HCT116 (cell line): Measurements from ENCODE around the gene RPL41. TPM values are rescaled to one million over a fixed set of nuclear protein-coding genes. Genes with fewer than 3 reads are reported as not detected.

Experiments
- ATAC-seq: fragments of 200-7000 bp; cut with Tn5 transposase; 2 replicates; pipeline ENCODE4 v1.9.1; 2020; ENCODE audit warnings: mild to moderate bottlenecking, moderate library complexity
- BruUV-seq: library from RNA; stranded (reverse); fragments of 400-500 nt; replicated peaks from 2 replicates; lab custom pipeline; 2021; lab: Mats Ljungman, UMichigan
- CTCF ChIA-PET: fragments of 300-600 bp; sonication (Branson Sonifier 250); formaldehyde crosslinking; loops from one replicate; lab custom pipeline; 2021; ENCODE audit warnings: antibody characterized with exemption; lab: Charles Lee
- POLR2A ChIA-PET: fragments of 300-600, 350-600 bp; sonication (Branson Sonifier 250); formaldehyde crosslinking; loops from one replicate; lab custom pipeline; 2021; ENCODE audit warnings: antibody characterized with exemption; lab: Charles Lee
- RAD21 ChIA-PET, 2 experiments: fragments of 300-600 bp; sonication (Branson Sonifier 250); formaldehyde crosslinking; loops; one replicate each; lab custom pipeline; 2023; ENCODE audit warnings: low total read pairs in 2 of 2; ENCODE audit not compliant: uncharacterized antibody in 2 of 2, unreplicated experiment in 2 of 2, low non-redundant PET in 1 of 2; lab: Charles Lee
- DNase-seq: peaks from one replicate; pipeline ENCODE4 v3.0.0-alpha.2; 2010; ENCODE audit warnings: low read depth, low spot score
- H2AFZ ChIP-seq: fragments of 200-600 bp; shearing (Covaris generic), sonication (generic); 2 replicates; pipeline ENCODE4 v1.6.1; 2017; ENCODE audit warnings: low read depth, mixed run types, mixed read lengths, antibody characterized with exemption, low read length; ENCODE audit not compliant: poor library complexity, severe bottlenecking
- H3K27ac ChIP-seq: 2 replicates; pipeline ENCODE4 v1.5.1; 2012; ENCODE audit warnings: low read depth, low read length
- H3K27me3 ChIP-seq: fragments of 200-600 bp; sonication (generic); 2 replicates; pipeline ENCODE4 v1.6.1; 2016; ENCODE audit warnings: mixed run types, low read length, mixed read lengths; ENCODE audit not compliant: insufficient read depth
- H3K36me3 ChIP-seq, 2 experiments: fragments of 200-500 bp in 1 of 2; fragments of 200-600 bp in 1 of 2; sonication (Bioruptor generic) in 1 of 2; sonication (generic) in 1 of 2; 2 replicates each; pipeline versions ENCODE4 v1.5.1 to v1.6.1; 2014 to 2016; ENCODE audit warnings: low read length in 2 of 2, inconsistent platforms in 1 of 2, mixed read lengths in 1 of 2, mixed run types in 1 of 2; ENCODE audit not compliant: insufficient read depth in 2 of 2, control insufficient read depth in 1 of 2
- H3K4me1 ChIP-seq, 2 experiments: fragments of 200-600 bp in 1 of 2; sonication (generic) in 1 of 2; 2 replicates each; pipeline versions ENCODE4 v1.5.1 to v1.6.1; 2012 to 2017; ENCODE audit warnings: low read length in 2 of 2, inconsistent platforms in 1 of 2, mild to moderate bottlenecking in 1 of 2, mixed read lengths in 1 of 2, mixed run types in 1 of 2, moderate library complexity in 1 of 2; ENCODE audit not compliant: insufficient read depth in 2 of 2, control insufficient read depth in 1 of 2
- H3K4me2 ChIP-seq: fragments of 200-600 bp; sonication (generic); 2 replicates; pipeline ENCODE4 v1.6.1; 2017; ENCODE audit warnings: mixed run types, low read length, mixed read lengths
- H3K4me3 ChIP-seq, 2 experiments: fragments of 200-600 bp in 1 of 2; sonication (generic) in 1 of 2; replicated peaks in 1 of 2; 2 replicates each; pipeline ENCODE4 v1.5.1; 2011 to 2016; ENCODE audit warnings: low read length in 2 of 2, control low read depth in 1 of 2, low read depth in 1 of 2, mild to moderate bottlenecking in 1 of 2, mixed read lengths in 1 of 2, mixed run types in 1 of 2
- H3K79me2 ChIP-seq: fragments of 200-600 bp; sonication (generic); 2 replicates; pipeline ENCODE4 v1.6.1; 2017; ENCODE audit warnings: mild to moderate bottlenecking, mixed run types, low read length, moderate library complexity, mixed read lengths; ENCODE audit not compliant: insufficient read depth
- H3K9ac ChIP-seq: fragments of 200-600 bp; sonication (generic); 2 replicates; pipeline ENCODE4 v1.6.1; 2016; ENCODE audit warnings: low read length, mixed read lengths
- H3K9me2 ChIP-seq: fragments of 200-600 bp; sonication (generic), shearing (Covaris generic); 2 replicates; pipeline ENCODE4 v1.6.1; 2017; ENCODE audit warnings: mixed run types, mild to moderate bottlenecking, moderate library complexity; ENCODE audit not compliant: insufficient read depth
- H3K9me3 ChIP-seq, 2 experiments: fragments of 200-500 bp in 1 of 2; fragments of 200-600 bp in 1 of 2; sonication (Bioruptor generic) in 1 of 2; sonication (generic) in 1 of 2; 2 replicates each; pipeline ENCODE4 v1.6.1; 2014 to 2017; ENCODE audit warnings: low read length in 2 of 2, mixed read lengths in 2 of 2, inconsistent platforms in 1 of 2, low read depth in 1 of 2, mild to moderate bottlenecking in 1 of 2, mixed run types in 1 of 2, moderate library complexity in 1 of 2; ENCODE audit not compliant: control insufficient read depth in 1 of 2, insufficient read depth in 1 of 2
- H4K20me1 ChIP-seq: fragments of 200-600 bp; sonication (generic), shearing (Covaris generic); 2 replicates; pipeline ENCODE4 v1.6.1; 2017; ENCODE audit warnings: mixed run types, mild to moderate bottlenecking, moderate library complexity; ENCODE audit not compliant: insufficient read depth
- CBX3 ChIP-seq: IDR thresholded peaks from 2 replicates; pipeline ENCODE4 v1.6.1; 2012; ENCODE audit warnings: low read depth
- CEBPB ChIP-seq: IDR thresholded peaks from 2 replicates; pipeline ENCODE4 v1.6.1; 2012; ENCODE audit warnings: low read depth
- ELF1 ChIP-seq: IDR thresholded peaks from 2 replicates; pipeline ENCODE4 v1.6.1; 2012; ENCODE audit warnings: low read depth, borderline replicate concordance
- EZH2phosphoT487 ChIP-seq: fragments of 200-600 bp; IDR thresholded peaks from 2 replicates; pipeline ENCODE4 v1.6.1; 2018; ENCODE audit warnings: antibody characterized with exemption, borderline replicate concordance
- FOSL1 ChIP-seq: IDR thresholded peaks from 2 replicates; pipeline ENCODE4 v1.6.1; 2012; ENCODE audit warnings: low read depth
- POLR2A ChIP-seq: IDR thresholded peaks from 2 replicates; pipeline ENCODE4 v1.7.0; 2011; ENCODE audit warnings: borderline replicate concordance; ENCODE audit not compliant: insufficient read depth, insufficient read length; ENCODE audit errors: extremely low read depth
- POLR2AphosphoS5 ChIP-seq: IDR thresholded peaks from 2 replicates; pipeline ENCODE4 v1.6.1; 2011; ENCODE audit warnings: mild to moderate bottlenecking, low read depth, low read length, moderate library complexity
- RAD21 ChIP-seq: IDR thresholded peaks from 2 replicates; pipeline ENCODE4 v1.6.1; 2012; ENCODE audit warnings: low read depth, mild to moderate bottlenecking
- SIN3A ChIP-seq: IDR thresholded peaks from 2 replicates; pipeline ENCODE4 v1.6.1; 2012; ENCODE audit warnings: low read depth
- SRF ChIP-seq: IDR thresholded peaks from 2 replicates; pipeline ENCODE4 v1.6.1; 2012; ENCODE audit warnings: low read depth
- TCF7L2 ChIP-seq: IDR thresholded peaks from 2 replicates; pipeline ENCODE4 v1.7.0; 2011; ENCODE audit warnings: borderline replicate concordance, inconsistent platforms; ENCODE audit not compliant: insufficient read depth, insufficient read length; ENCODE audit errors: extremely low read depth
- YY1 ChIP-seq: IDR thresholded peaks from 2 replicates; pipeline ENCODE4 v1.6.1; 2011; ENCODE audit warnings: low read length, low read depth, moderate library complexity, mild to moderate bottlenecking; ENCODE audit not compliant: insufficient replicate concordance; ENCODE audit errors: extremely low read depth
- ZFX ChIP-seq: fragments of 450-650 bp; IDR thresholded peaks from 2 replicates; pipeline ENCODE4 v1.6.1; 2017
- intact Hi-C: fragments of 100-400 bp; cut with micrococcal nuclease; formaldehyde crosslinking; loops from 2 replicates; pipeline ENCODE4 v1.10.0; 2022
- total RNA-seq: library from RNA; stranded (reverse); gene quantifications from one replicate; pipeline ENCODE4 v1.2.1, GENCODE V29; 2021; ENCODE audit not compliant: unreplicated experiment
- TF ChIP-seq, protein P1 (sequence below): IDR thresholded peaks from 2 replicates; pipeline ENCODE4 v1.6.1; 2012

Gene RPL41
- total RNA-seq, 1 experiment from 2014 or later: 4,327 TPM

DNA sequence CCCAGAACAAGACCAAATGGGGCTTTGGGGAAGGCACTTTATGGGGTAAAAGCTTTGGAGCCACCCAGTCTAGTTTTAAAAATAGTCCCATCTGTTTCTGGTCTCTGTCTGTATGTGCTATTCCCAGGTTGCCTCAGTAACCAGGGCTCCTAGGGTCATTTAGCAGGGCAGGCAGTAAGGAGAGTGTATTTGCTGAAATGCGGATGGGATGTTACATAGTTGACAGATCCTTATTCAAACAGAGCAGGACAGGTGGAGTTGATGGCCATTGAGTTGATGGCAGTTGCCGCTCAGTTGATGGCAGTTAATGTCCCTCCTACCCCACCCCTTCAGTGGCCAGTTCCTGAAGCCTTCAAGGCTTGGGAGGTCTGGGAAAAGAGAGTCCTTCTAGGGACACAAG, 6.2 kb downstream of the RPL41 start:
- DNase-seq: no peak
- no peak for ATAC-seq
- Histone ChIP-seq H3K9ac (no peak overlapping the region), H4K20me1 (no peaks in the 10 kb centered on the region), H3K36me3 (peaks cover 0 to 21% of the 10 kb centered on the region in 2 experiments; a peak in 2 of 4 replicates), H3K27ac (no peak overlapping the region), H3K79me2 (peaks cover 8% of the 10 kb centered on the region; the same call in 1 of the 2 replicates), H3K27me3 (no peaks in the 10 kb centered on the region), H2AFZ (no peak overlapping the region), H3K4me2 (no peak overlapping the region), H3K9me2 (no peaks in the 10 kb centered on the region), H3K4me1 (peaks cover 29 to 45% of the 10 kb centered on the region in 2 experiments), H3K9me3 (no peaks in the 10 kb centered on the region), H3K4me3 (no peak overlapping the region)
- POLR2A ChIA-PET: no interaction called here
- RAD21 ChIA-PET: no interaction called here
- CTCF ChIA-PET: no interaction called here
- intact Hi-C loops: no loop called here
- no TSS peak for BruUV-seq
- TF ChIP-seq YY1 (no peak), ZFX (no peak), RAD21 (no peak), SRF (no peak), EZH2phosphoT487 (no peak), ELF1 (no peak), POLR2AphosphoS5 (no peak; the same call in 1 of the 2 replicates), POLR2A (no peak), FOSL1 (no peak), SIN3A (no peak)
- TF ChIP-seq, protein P1, sequence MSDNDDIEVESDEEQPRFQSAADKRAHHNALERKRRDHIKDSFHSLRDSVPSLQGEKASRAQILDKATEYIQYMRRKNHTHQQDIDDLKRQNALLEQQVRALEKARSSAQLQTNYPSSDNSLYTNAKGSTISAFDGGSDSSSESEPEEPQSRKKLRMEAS: no peak

DNA sequence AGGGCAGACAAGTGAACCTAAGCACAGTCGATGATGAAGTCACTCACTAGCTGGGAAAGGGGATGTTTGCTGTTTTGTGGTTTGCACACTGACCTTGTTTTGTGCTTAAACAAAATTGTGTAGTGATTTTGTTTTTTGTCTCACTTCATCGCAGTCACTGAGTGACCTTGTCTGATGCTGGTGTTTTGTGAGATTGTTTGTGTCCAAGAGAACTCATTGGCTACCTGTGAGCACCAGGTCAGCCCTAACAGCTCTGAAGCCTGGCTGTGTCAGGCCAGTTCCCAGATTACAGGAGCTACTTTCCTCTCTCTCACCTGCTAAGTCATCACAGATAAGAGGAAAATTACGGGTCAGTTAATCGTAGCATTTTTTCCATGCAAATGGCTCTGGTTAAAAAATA, 7.7 kb downstream of the RPL41 start:
- no peak overlapping the region for H3K27ac ChIP-seq
- ChIA-PET RAD21 (no interaction called here), POLR2A (interaction anchor here (0.9 to 1.7 kb wide), 2 partner anchors 24 to 66 kb away, joined by 5 to 6 read pairs; partner anchors contain the start of gene SMARCC2), CTCF (interaction anchor here (1.0 to 1.5 kb wide), 2 partner anchors 65 to 512 kb away, joined by 3 to 6 read pairs; partner anchors contain the start of gene SMARCC2)
- intact Hi-C loops: no loop called here
- no peak overlapping the region for H3K4me2 ChIP-seq
- BruUV-seq: no TSS peak
- H3K9me2 ChIP-seq: no peaks in the 10 kb centered on the region
- no peak for TF ChIP-seq SRF
- no peak for TF ChIP-seq SIN3A
- TF ChIP-seq TCF7L2: no peak
- no peak for TF ChIP-seq CEBPB
- no peak for TF ChIP-seq RAD21
- TF ChIP-seq CBX3: no peak
- TF ChIP-seq YY1: no peak
- H3K9me3 ChIP-seq: no peaks in the 10 kb centered on the region
- H3K4me3 ChIP-seq: no peak overlapping the region
- DNase-seq (no peak), ATAC-seq (no peak)
- H3K79me2 ChIP-seq: peaks cover 10% of the 10 kb centered on the region
- H3K36me3 ChIP-seq: peaks cover 0 to 21% of the 10 kb centered on the region in 2 experiments; a peak in 2 of 4 replicates
- H3K4me1 ChIP-seq: peaks cover 25 to 40% of the 10 kb centered on the region in 2 experiments
- no peaks in the 10 kb centered on the region for H4K20me1 ChIP-seq
- H2AFZ ChIP-seq: no peak overlapping the region
- H3K27me3 ChIP-seq: no peaks in the 10 kb centered on the region
- H3K9ac ChIP-seq: no peak overlapping the region
